Stimulated activated memory B cell treated with anti-CD40 and anti-IgM and Interleukin-4, amounts not matched to agents 10 μg/mL and 1 μg/mL and 100 μg/mL, for 72 hours (primary cell): ENCODE results near the gene GALNT16.
"Not testable (repeated sequence)": the region's sequence is repeated elsewhere in the genome, so short reads cannot be mapped to it uniquely, and the experiment has no call there.

Experiments
- ATAC-seq: fragments of 150-1000 bp; cut with Tn5 transposase; 2 replicates; pipeline ENCODE4 v1.10.0; 2021
- H3K27ac Mint-ChIP-seq: one replicate; pipeline ENCODE4 v1.8.0; 2022; ENCODE audit warnings: mild to moderate bottlenecking, mixed read lengths
- H3K27me3 Mint-ChIP-seq: one replicate; pipeline ENCODE4 v1.8.0; 2022; ENCODE audit warnings: mixed read lengths
- H3K36me3 Mint-ChIP-seq: one replicate; pipeline ENCODE4 v1.8.0; 2022; ENCODE audit warnings: mixed read lengths
- H3K4me1 Mint-ChIP-seq: one replicate; pipeline ENCODE4 v1.8.0; 2022; ENCODE audit warnings: mixed read lengths
- H3K4me3 Mint-ChIP-seq: one replicate; pipeline ENCODE4 v1.8.0; 2022; ENCODE audit warnings: mild to moderate bottlenecking, moderate library complexity, mixed read lengths
- H3K9me3 Mint-ChIP-seq: one replicate; pipeline ENCODE4 v1.8.0; 2022; ENCODE audit warnings: mixed read lengths

The GALNT16 gene

GRCh38 chr14:69287098-69288010 is 27.4 kb downstream of the GALNT16 start:
- Mint-ChIP-seq H3K27me3 (peaks cover 27% of the 10 kb centered on the region), H3K4me3 (no peak overlapping the region), H3K36me3 (no peaks in the 10 kb centered on the region), H3K9me3 (no peaks in the 10 kb centered on the region), H3K27ac (no peak overlapping the region), H3K4me1 (no peaks in the 10 kb centered on the region)
- ATAC-seq, result no peak

GRCh38 chr14:69288011-69288771 is 28.2 kb downstream of the GALNT16 start:
- ATAC-seq, result no peak
- H3K9me3 Mint-ChIP-seq, result no peaks in the 10 kb centered on the region
- no peak overlapping the region for H3K4me3 Mint-ChIP-seq
- H3K27me3 Mint-ChIP-seq, result peaks cover 25% of the 10 kb centered on the region
- no peaks in the 10 kb centered on the region for H3K4me1 Mint-ChIP-seq
- H3K27ac Mint-ChIP-seq, result no peak overlapping the region
- H3K36me3 Mint-ChIP-seq, result no peaks in the 10 kb centered on the region

- no peak overlapping the region for H3K4me3 Mint-ChIP-seq
- no peaks in the 10 kb centered on the region for H3K36me3 Mint-ChIP-seq
- H3K27ac Mint-ChIP-seq, result no peak overlapping the region
- H3K4me1 Mint-ChIP-seq, result no peaks in the 10 kb centered on the region
- H3K9me3 Mint-ChIP-seq, result no peaks in the 10 kb centered on the region
- H3K27me3 Mint-ChIP-seq, result peaks cover 25% of the 10 kb centered on the region
- ATAC-seq, result no peak
These were observed 29.2 kb downstream of the GALNT16 start for GRCh38 chr14:69288956-69289705.

GRCh38 chr14:69289811-69290520 is 30.0 kb downstream of the GALNT16 start:
- Mint-ChIP-seq H3K27me3 (peaks cover 25% of the 10 kb centered on the region), H3K27ac (no peak overlapping the region), H3K4me3 (no peak overlapping the region), H3K9me3 (no peaks in the 10 kb centered on the region), H3K4me1 (no peaks in the 10 kb centered on the region), H3K36me3 (no peaks in the 10 kb centered on the region)
- ATAC-seq, result no peak

GRCh38 chr14:69290881-69291280 is 30.9 kb downstream of the GALNT16 start:
- ATAC-seq, H3K9me3 Mint-ChIP-seq, H3K36me3 Mint-ChIP-seq, H3K4me3 Mint-ChIP-seq, H3K27ac Mint-ChIP-seq, H3K4me1 Mint-ChIP-seq: not testable (repeated sequence)
- peaks cover 16% of the 10 kb centered on the region for H3K27me3 Mint-ChIP-seq

GRCh38 chr14:69291396-69291795 is 31.4 kb downstream of the GALNT16 start:
- Mint-ChIP-seq H3K4me1 (no peaks in the 10 kb centered on the region), H3K27me3 (peaks cover 12% of the 10 kb centered on the region), H3K4me3 (no peak overlapping the region), H3K36me3 (no peaks in the 10 kb centered on the region), H3K9me3 (no peaks in the 10 kb centered on the region), H3K27ac (no peak overlapping the region)
- no peak for ATAC-seq

GRCh38 chr14:69291891-69292561 is 32.1 kb downstream of the GALNT16 start:
- no peaks in the 10 kb centered on the region for H3K9me3 Mint-ChIP-seq
- peaks cover 12% of the 10 kb centered on the region for H3K27me3 Mint-ChIP-seq
- H3K36me3 Mint-ChIP-seq, result no peaks in the 10 kb centered on the region
- no peaks in the 10 kb centered on the region for H3K4me1 Mint-ChIP-seq
- H3K4me3 Mint-ChIP-seq, result no peak overlapping the region
- no peak overlapping the region for H3K27ac Mint-ChIP-seq
- ATAC-seq, result no peak

- H3K4me1 Mint-ChIP-seq, result no peaks in the 10 kb centered on the region
- H3K27ac Mint-ChIP-seq, result no peak overlapping the region
- H3K36me3 Mint-ChIP-seq, result no peaks in the 10 kb centered on the region
These were observed 38.4 kb downstream of the GALNT16 start for GRCh38 chr14:69298131-69299071.

GRCh38 chr14:69299286-69300035 is 39.5 kb downstream of the GALNT16 start:
- H3K9me3 Mint-ChIP-seq, result no peaks in the 10 kb centered on the region
- no peaks in the 10 kb centered on the region for H3K4me1 Mint-ChIP-seq
- H3K27me3 Mint-ChIP-seq, result peaks cover 9% of the 10 kb centered on the region
- no peak overlapping the region for H3K27ac Mint-ChIP-seq
- no peaks in the 10 kb centered on the region for H3K36me3 Mint-ChIP-seq
- H3K4me3 Mint-ChIP-seq, result no peak overlapping the region
- ATAC-seq, result peak; percentile 64

More at GRCh38 chr14:69298131-69299071, 38.4 kb downstream of the GALNT16 start:
- no peak overlapping the region for H3K4me3 Mint-ChIP-seq
- ATAC-seq, result no peak
- H3K9me3 Mint-ChIP-seq, result no peaks in the 10 kb centered on the region
- H3K27me3 Mint-ChIP-seq, result peaks cover 9% of the 10 kb centered on the region

GRCh38 chr14:69300601-69301221 is 40.8 kb downstream of the GALNT16 start:
- peaks cover 9% of the 10 kb centered on the region for H3K27me3 Mint-ChIP-seq
- H3K4me3 Mint-ChIP-seq, result no peak overlapping the region
- H3K27ac Mint-ChIP-seq, result no peak overlapping the region
- no peaks in the 10 kb centered on the region for H3K4me1 Mint-ChIP-seq
- no peak for ATAC-seq
- H3K9me3 Mint-ChIP-seq, result no peaks in the 10 kb centered on the region
- H3K36me3 Mint-ChIP-seq, result no peaks in the 10 kb centered on the region

GRCh38 chr14:69303086-69303485 is 43.1 kb downstream of the GALNT16 start:
- H3K27me3 Mint-ChIP-seq, result peaks cover 30% of the 10 kb centered on the region
- no peaks in the 10 kb centered on the region for H3K4me1 Mint-ChIP-seq
- H3K9me3 Mint-ChIP-seq, result no peaks in the 10 kb centered on the region
- H3K27ac Mint-ChIP-seq, result no peak overlapping the region
- no peak for ATAC-seq
- H3K36me3 Mint-ChIP-seq, result no peaks in the 10 kb centered on the region
- no peak overlapping the region for H3K4me3 Mint-ChIP-seq

- Mint-ChIP-seq H3K27ac (no peak overlapping the region), H3K9me3 (peaks cover 3% of the 10 kb centered on the region), H3K4me1 (peaks cover 4% of the 10 kb centered on the region), H3K36me3 (no peaks in the 10 kb centered on the region), H3K4me3 (no peak overlapping the region), H3K27me3 (peaks cover 35% of the 10 kb centered on the region)
- ATAC-seq, result no peak
These were observed 52.6 kb downstream of the GALNT16 start for GRCh38 chr14:69312608-69313007.
